Measurements from ENCODE around the gene TIE1. TPM values are rescaled to one million over a fixed set of nuclear protein-coding genes. Genes with fewer than 3 reads are reported as not detected.

The TIE1 gene
- total RNA-seq, 1 experiment from 2014 or later = not detected

GRCh38 chr1:43316738-43317520 lies 16.1 kb downstream of the TIE1 start:
- intact Hi-C loops (cut with micrococcal nuclease; ENCODE audit: unreplicated experiment) = no loop called here
- H3K27me3 ChIP-seq (replicated peaks; ENCODE audit: insufficient read depth, low read depth, low read length, poor library complexity) = no peaks in the 10 kb centered on the region
- H3K4me1 ChIP-seq (ENCODE audit: insufficient read depth, low read length, poor library complexity, severe bottlenecking) = no peaks in the 10 kb centered on the region
- CTCF ChIA-PET = no interaction called here
- BruUV-seq (replicated peaks) = no TSS peak
- H3K9me3 ChIP-seq (ENCODE audit: low read depth, low read length, poor library complexity, severe bottlenecking) = no peaks in the 10 kb centered on the region
- H3K4me3 ChIP-seq (ENCODE audit: low read depth, low read length, poor library complexity, severe bottlenecking) = no peak overlapping the region
- no peaks in the 10 kb centered on the region for H3K36me3 ChIP-seq (ENCODE audit: insufficient read depth, low read length, poor library complexity, severe bottlenecking)
- POLR2A ChIA-PET (ENCODE audit: low non-redundant PET) = no interaction called here
- no peak for DNase-seq (ENCODE audit: low spot score)
- TF ChIP-seq EZH2 (IDR thresholded peaks at IDR 0.05; ENCODE audit: borderline replicate concordance, low read depth, low read length, poor library complexity, severe bottlenecking) = no peak
- TF ChIP-seq CTCF (conservative IDR thresholded peaks at IDR 0.05; ENCODE audit: low read depth, low read length) = no peak
- no peak overlapping the region for H3K27ac ChIP-seq (ENCODE audit: low read depth, low read length, poor library complexity, severe bottlenecking)

DNA sequence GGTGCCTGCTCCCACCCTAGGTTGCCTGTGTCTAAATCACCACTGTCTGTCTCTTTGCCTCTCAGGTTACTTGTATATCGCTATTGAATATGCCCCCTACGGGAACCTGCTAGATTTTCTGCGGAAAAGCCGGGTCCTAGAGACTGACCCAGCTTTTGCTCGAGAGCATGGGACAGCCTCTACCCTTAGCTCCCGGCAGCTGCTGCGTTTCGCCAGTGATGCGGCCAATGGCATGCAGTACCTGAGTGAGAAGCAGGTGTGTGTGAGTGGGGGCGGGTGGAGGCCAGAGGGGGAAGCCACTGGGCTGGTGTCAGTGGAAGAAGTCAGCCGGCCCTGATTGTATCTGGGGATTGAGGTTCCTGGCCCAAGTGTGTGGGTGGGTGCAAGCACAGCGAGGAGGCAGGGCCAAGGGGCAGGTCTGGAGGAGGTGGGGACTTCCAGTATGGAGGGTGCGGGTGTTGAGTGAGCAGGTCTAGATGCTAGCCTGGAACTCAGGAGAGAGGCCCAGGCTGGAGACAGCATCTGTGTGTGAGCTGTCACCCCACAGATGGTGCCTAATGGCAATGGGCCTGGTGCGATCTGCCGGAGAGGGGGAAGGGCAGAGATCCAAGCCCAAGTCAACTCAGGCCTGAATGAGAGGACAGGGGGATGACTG lies 17.2 kb downstream of the TIE1 start:
- Histone ChIP-seq H3K4me3 (ENCODE audit: low read depth, low read length, poor library complexity, severe bottlenecking) (no peak overlapping the region), H3K27ac (ENCODE audit: low read depth, low read length, poor library complexity, severe bottlenecking) (no peak overlapping the region), H3K27me3 (replicated peaks; ENCODE audit: insufficient read depth, low read depth, low read length, poor library complexity) (no peaks in the 10 kb centered on the region), H3K36me3 (ENCODE audit: insufficient read depth, low read length, poor library complexity, severe bottlenecking) (no peaks in the 10 kb centered on the region), H3K9me3 (ENCODE audit: low read depth, low read length, poor library complexity, severe bottlenecking) (no peaks in the 10 kb centered on the region), H3K4me1 (ENCODE audit: insufficient read depth, low read length, poor library complexity, severe bottlenecking) (no peaks in the 10 kb centered on the region)
- no peak for TF ChIP-seq EZH2 (IDR thresholded peaks at IDR 0.05; ENCODE audit: borderline replicate concordance, low read depth, low read length, poor library complexity, severe bottlenecking)
- TF ChIP-seq CTCF (conservative IDR thresholded peaks at IDR 0.05; ENCODE audit: low read depth, low read length) = no peak
- POLR2A ChIA-PET (ENCODE audit: low non-redundant PET) = no interaction called here
- CTCF ChIA-PET = no interaction called here
- intact Hi-C loops (cut with micrococcal nuclease; ENCODE audit: unreplicated experiment) = no loop called here
- no TSS peak for BruUV-seq (replicated peaks)
- DNase-seq (ENCODE audit: low spot score) = no peak

GRCh38 chr1:43318831-43319230 lies 18.0 kb downstream of the TIE1 start:
- H3K27ac ChIP-seq (ENCODE audit: low read depth, low read length, poor library complexity, severe bottlenecking) = no peak overlapping the region
- no TSS peak for BruUV-seq (replicated peaks)
- H3K36me3 ChIP-seq (ENCODE audit: insufficient read depth, low read length, poor library complexity, severe bottlenecking) = no peaks in the 10 kb centered on the region
- no peaks in the 10 kb centered on the region for H3K4me1 ChIP-seq (ENCODE audit: insufficient read depth, low read length, poor library complexity, severe bottlenecking)
- ChIA-PET POLR2A (ENCODE audit: low non-redundant PET) (no interaction called here), CTCF (no interaction called here)
- no peaks in the 10 kb centered on the region for H3K27me3 ChIP-seq (replicated peaks; ENCODE audit: insufficient read depth, low read depth, low read length, poor library complexity)
- H3K9me3 ChIP-seq (ENCODE audit: low read depth, low read length, poor library complexity, severe bottlenecking) = no peaks in the 10 kb centered on the region
- H3K4me3 ChIP-seq (ENCODE audit: low read depth, low read length, poor library complexity, severe bottlenecking) = no peak overlapping the region
- intact Hi-C loops (cut with micrococcal nuclease; ENCODE audit: unreplicated experiment) = no loop called here
- TF ChIP-seq EZH2 (IDR thresholded peaks at IDR 0.05; ENCODE audit: borderline replicate concordance, low read depth, low read length, poor library complexity, severe bottlenecking) (no peak), CTCF (conservative IDR thresholded peaks at IDR 0.05; ENCODE audit: low read depth, low read length) (no peak)
- no peak for DNase-seq (ENCODE audit: low spot score)
